GM23248 (cell line): ENCODE measurements around the gene AKAP7.
"Not testable (repeated sequence)": the region's sequence is repeated elsewhere in the genome, so short reads cannot be mapped to it uniquely, and the experiment has no call there.

ENCODE experiments used
- EZH2 ChIP-seq: fragments of 200-600 bp; sonication (generic); IDR thresholded peaks from 2 replicates; pipeline ENCODE4 v1.6.1; 2018; ENCODE audit warnings: antibody characterized with exemption, mild to moderate bottlenecking; ENCODE audit not compliant: insufficient read depth, poor library complexity, severe bottlenecking
- EZH2phosphoT487 ChIP-seq: fragments of 200-600 bp; sonication (generic); IDR thresholded peaks from 2 replicates; pipeline ENCODE4 v1.6.1; 2018; ENCODE audit warnings: antibody characterized with exemption, moderate library complexity, mild to moderate bottlenecking, low read depth; ENCODE audit not compliant: insufficient read depth

- not testable (repeated sequence) for TF ChIP-seq EZH2, EZH2phosphoT487
Measured at GRCh38 chr6:131091944-131092343, 43.3 kb upstream of the AKAP7 start.
